MM.1S (cell line): ENCODE results near the gene SPOCK1.

Experiments used
- DNase-seq: peaks from one replicate; pipeline ENCODE4 v3.0.0-alpha.2; 2015
- H2AFZ ChIP-seq: fragments of 300-600 bp; sonication (generic); 2 replicates; pipeline ENCODE4 v1.6.0; 2016; ENCODE audit warnings: antibody characterized with exemption, low read length
- H3F3A ChIP-seq: fragments of 300-600 bp; sonication (generic); 2 replicates; pipeline ENCODE4 v1.6.1; 2016; ENCODE audit warnings: mild to moderate bottlenecking, antibody characterized with exemption, low read length, moderate library complexity, mixed read lengths; ENCODE audit not compliant: insufficient read depth
- H3K27ac ChIP-seq: fragments of 300-600 bp; sonication (generic); 2 replicates; pipeline ENCODE4 v1.5.1; 2016; ENCODE audit warnings: mild to moderate bottlenecking, low read length
- H3K27me3 ChIP-seq: fragments of 300-600 bp; sonication (generic); replicated peaks from 2 replicates; pipeline ENCODE4 v1.6.0; 2016; ENCODE audit warnings: low read length; ENCODE audit not compliant: insufficient read depth
- H3K36me3 ChIP-seq: fragments of 300-600 bp; sonication (generic); replicated peaks from 2 replicates; pipeline ENCODE4 v1.6.1; 2016; ENCODE audit warnings: mild to moderate bottlenecking, low read length, mixed read lengths; ENCODE audit not compliant: insufficient read depth
- H3K4me1 ChIP-seq: fragments of 300-600 bp; sonication (generic); 2 replicates; pipeline ENCODE4 v1.6.1; 2016; ENCODE audit warnings: low read length, mixed read lengths
- H3K4me2 ChIP-seq: fragments of 300-600 bp; sonication (generic); 2 replicates; pipeline ENCODE4 v1.6.0; 2016; ENCODE audit warnings: low read depth, low read length
- H3K4me3 ChIP-seq: fragments of 300-600 bp; sonication (generic); 2 replicates; pipeline ENCODE4 v1.5.1; 2016; ENCODE audit warnings: low read length, mixed read lengths
- H3K79me2 ChIP-seq: fragments of 300-600 bp; sonication (generic); 2 replicates; pipeline ENCODE4 v1.6.1; 2016; ENCODE audit warnings: mixed run types, low read length, mixed read lengths
- H3K9ac ChIP-seq: fragments of 300-600 bp; sonication (generic); 2 replicates; pipeline ENCODE4 v1.6.1; 2016; ENCODE audit warnings: low read length, mixed read lengths
- H3K9me2 ChIP-seq: fragments of 300-600 bp; sonication (generic); replicated peaks from 2 replicates; pipeline ENCODE4 v1.6.1; 2016; ENCODE audit warnings: mild to moderate bottlenecking, low read length, mixed read lengths; ENCODE audit not compliant: insufficient read depth
- H3K9me3 ChIP-seq: fragments of 300-600 bp; sonication (generic); replicated peaks from 2 replicates; pipeline ENCODE4 v1.6.1; 2016; ENCODE audit warnings: mild to moderate bottlenecking, low read length, mixed read lengths; ENCODE audit not compliant: insufficient read depth
- H4K20me1 ChIP-seq: fragments of 300-600 bp; sonication (generic); 2 replicates; pipeline ENCODE4 v1.6.1; 2016; ENCODE audit warnings: mild to moderate bottlenecking, low read length, moderate library complexity, mixed read lengths; ENCODE audit not compliant: insufficient read depth
- CTCF ChIP-seq: fragments of 300-600 bp; sonication (generic); IDR thresholded peaks from 2 replicates; pipeline ENCODE4 v1.5.1; 2016; ENCODE audit warnings: antibody characterized with exemption, low read length, mixed read lengths
- EZH2 ChIP-seq: fragments of 300-600 bp; sonication (generic); optimal IDR thresholded peaks from 2 replicates; pipeline ENCODE3; 2017; ENCODE audit warnings: low read depth, mild to moderate bottlenecking, antibody characterized with exemption, low read length, mixed read lengths
- EZH2phosphoT487 ChIP-seq: fragments of 300-600 bp; sonication (generic); IDR thresholded peaks from 2 replicates; pipeline ENCODE4 v1.6.1; 2018; ENCODE audit warnings: antibody characterized with exemption, low read length

The SPOCK1 gene

GRCh38 chr5:137248527-137248926 is 250.6 kb downstream of the SPOCK1 start:
- Histone ChIP-seq H3K27me3 (no peaks in the 10 kb centered on the region), H3K9me2 (no peaks in the 10 kb centered on the region), H2AFZ (no peak overlapping the region), H3K36me3 (no peaks in the 10 kb centered on the region), H3K27ac (no peak overlapping the region), H3K79me2 (no peaks in the 10 kb centered on the region), H4K20me1 (no peaks in the 10 kb centered on the region), H3K4me2 (no peak overlapping the region), H3K4me3 (no peak overlapping the region), H3F3A (no peaks in the 10 kb centered on the region), H3K9ac (no peak overlapping the region), H3K9me3 (no peaks in the 10 kb centered on the region), H3K4me1 (no peaks in the 10 kb centered on the region)
- DNase-seq = no peak
- no peak for TF ChIP-seq EZH2phosphoT487
- no peak for TF ChIP-seq EZH2
- TF ChIP-seq CTCF = no peak

GRCh38 chr5:137245438-137245837 is 253.7 kb downstream of the SPOCK1 start:
- no peak overlapping the region for H3K9ac ChIP-seq
- no peak overlapping the region for H3K27ac ChIP-seq
- no peak overlapping the region for H3K4me3 ChIP-seq
- TF ChIP-seq CTCF (no peak), EZH2phosphoT487 (no peak), EZH2 (no peak)
- no peaks in the 10 kb centered on the region for H4K20me1 ChIP-seq
- no peak overlapping the region for H2AFZ ChIP-seq
- no peaks in the 10 kb centered on the region for H3K9me3 ChIP-seq
- no peaks in the 10 kb centered on the region for H3K27me3 ChIP-seq
- DNase-seq = no peak
- H3K79me2 ChIP-seq = no peaks in the 10 kb centered on the region
- no peaks in the 10 kb centered on the region for H3K9me2 ChIP-seq
- H3F3A ChIP-seq = no peaks in the 10 kb centered on the region
- no peak overlapping the region for H3K4me2 ChIP-seq
- H3K4me1 ChIP-seq = no peaks in the 10 kb centered on the region
- H3K36me3 ChIP-seq = no peaks in the 10 kb centered on the region

GRCh38 chr5:137240285-137240684 is 258.8 kb downstream of the SPOCK1 start:
- Histone ChIP-seq H3K27me3 (no peaks in the 10 kb centered on the region), H3K9me3 (no peaks in the 10 kb centered on the region), H3K79me2 (no peaks in the 10 kb centered on the region), H3K4me3 (no peak overlapping the region), H3F3A (no peaks in the 10 kb centered on the region), H3K9me2 (no peaks in the 10 kb centered on the region), H4K20me1 (no peaks in the 10 kb centered on the region), H3K27ac (no peak overlapping the region), H3K4me1 (no peaks in the 10 kb centered on the region), H3K9ac (no peak overlapping the region), H3K4me2 (no peak overlapping the region), H2AFZ (no peak overlapping the region), H3K36me3 (no peaks in the 10 kb centered on the region)
- DNase-seq = no peak
- TF ChIP-seq EZH2 = no peak
- no peak for TF ChIP-seq EZH2phosphoT487
- TF ChIP-seq CTCF = no peak
